BJ (cell line): ENCODE measurements around the gene RNF208. TPM values are rescaled to one million over a fixed set of nuclear protein-coding genes. Genes with fewer than 3 reads are reported as not detected.
"Not testable (repeated sequence)": the region's sequence is repeated elsewhere in the genome, so short reads cannot be mapped to it uniquely, and the experiment has no call there.

Source experiments
- CTCF ChIA-PET: fragments of 350-600 bp; formaldehyde crosslinking; extraction: SDS; loops from one replicate; lab custom pipeline; 2021; ENCODE audit warnings: antibody characterized with exemption, inconsistent platforms; lab: Yijun Ruan, JAX
- POLR2A ChIA-PET: fragments of 300-600 bp; sonication (Branson Sonifier 250); formaldehyde crosslinking; extraction: SDS; loops from one replicate; lab custom pipeline; 2021; ENCODE audit warnings: antibody characterized with exemption; lab: Charles Lee
- DNase-seq: peaks from one replicate; pipeline ENCODE4 v3.0.0-alpha.2; 2011; ENCODE audit warnings: low read depth
- H3K27me3 ChIP-seq: 2 replicates; pipeline ENCODE4 v1.6.0; 2011; ENCODE audit warnings: low read length; ENCODE audit not compliant: control insufficient read depth, insufficient read depth
- H3K36me3 ChIP-seq: 2 replicates; pipeline ENCODE4 v1.5.1; 2011; ENCODE audit warnings: low read length; ENCODE audit not compliant: control insufficient read depth, insufficient read depth
- H3K4me3 ChIP-seq: 2 replicates; pipeline ENCODE4 v1.5.1; 2011; ENCODE audit warnings: low read depth, mild to moderate bottlenecking, control low read depth, low read length
- polyA plus RNA-seq: library from polyadenylated mRNA; depleted of rRNA; stranded (reverse); fragments of >200 nt; gene quantifications from 2 replicates; pipeline ENCODE4 v1.2.3, GENCODE V29; 2011
- TF ChIP-seq, protein P1 (sequence below): IDR thresholded peaks from 2 replicates; pipeline ENCODE4 v1.5.1; 2011; ENCODE audit warnings: low read depth, mild to moderate bottlenecking, control low read depth, inconsistent platforms, low read length, moderate library complexity; ENCODE audit not compliant: insufficient read depth

RNF208 gene
- polyA plus RNA-seq, 1 experiment = 0.39 TPM

DNA sequence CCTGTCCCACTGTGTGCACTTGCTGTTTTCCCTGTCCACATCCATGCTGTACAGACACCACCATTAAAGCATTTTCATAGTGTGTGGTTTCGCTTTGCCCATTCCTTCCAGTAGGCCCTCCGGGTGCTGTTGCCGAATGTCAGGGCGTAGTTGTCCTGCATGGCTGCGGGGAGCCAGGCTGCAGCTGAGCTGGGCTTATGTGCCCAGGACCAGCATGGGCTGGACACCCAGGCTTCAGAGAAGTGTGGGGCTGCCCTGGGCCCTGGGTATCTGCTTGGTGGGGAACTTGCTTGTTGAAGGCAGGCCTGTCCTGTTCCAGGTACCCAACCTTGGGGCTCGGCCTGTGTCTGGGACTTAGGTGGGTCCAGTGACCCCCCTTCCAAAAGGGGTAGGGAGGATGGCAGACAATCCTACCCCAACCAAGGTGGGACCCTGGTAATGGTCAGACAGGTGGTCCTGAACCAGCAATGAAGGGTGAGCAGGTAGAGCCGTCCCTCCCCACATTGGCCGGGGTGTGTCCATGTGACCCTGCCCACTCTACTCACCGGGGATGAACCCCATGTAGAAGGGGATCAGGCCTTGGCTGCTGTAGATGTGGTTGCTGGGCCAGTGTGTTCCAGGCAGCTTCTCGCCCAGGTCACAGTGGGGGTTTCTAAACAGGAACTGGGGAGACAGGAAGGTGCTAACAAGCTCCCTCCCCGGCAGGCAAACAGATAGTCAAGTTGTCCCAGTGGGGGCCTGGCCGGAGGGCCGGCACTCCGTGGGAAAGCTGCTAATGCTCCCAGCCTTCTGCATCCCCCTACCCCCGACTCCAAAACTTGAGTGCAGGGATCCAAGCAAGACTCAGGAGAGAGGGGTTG is 21.8 kb upstream of the RNF208 start:
- H3K27me3 ChIP-seq = no peaks in the 10 kb centered on the region
- ChIA-PET CTCF (interaction anchor here (1.3 to 2.5 kb wide), 5 partner anchors 7 to 180 kb away, joined by 3 to 10 read pairs (median 5); partner anchors contain the start of genes RNF224 and STPG3), POLR2A (interaction anchor here (0.9 kb wide), 1 partner anchor 11 kb away, joined by 3 read pairs; the partner anchor contains the start of gene NELFB)
- H3K36me3 ChIP-seq = peaks cover 11% of the 10 kb centered on the region
- TF ChIP-seq, protein P1, sequence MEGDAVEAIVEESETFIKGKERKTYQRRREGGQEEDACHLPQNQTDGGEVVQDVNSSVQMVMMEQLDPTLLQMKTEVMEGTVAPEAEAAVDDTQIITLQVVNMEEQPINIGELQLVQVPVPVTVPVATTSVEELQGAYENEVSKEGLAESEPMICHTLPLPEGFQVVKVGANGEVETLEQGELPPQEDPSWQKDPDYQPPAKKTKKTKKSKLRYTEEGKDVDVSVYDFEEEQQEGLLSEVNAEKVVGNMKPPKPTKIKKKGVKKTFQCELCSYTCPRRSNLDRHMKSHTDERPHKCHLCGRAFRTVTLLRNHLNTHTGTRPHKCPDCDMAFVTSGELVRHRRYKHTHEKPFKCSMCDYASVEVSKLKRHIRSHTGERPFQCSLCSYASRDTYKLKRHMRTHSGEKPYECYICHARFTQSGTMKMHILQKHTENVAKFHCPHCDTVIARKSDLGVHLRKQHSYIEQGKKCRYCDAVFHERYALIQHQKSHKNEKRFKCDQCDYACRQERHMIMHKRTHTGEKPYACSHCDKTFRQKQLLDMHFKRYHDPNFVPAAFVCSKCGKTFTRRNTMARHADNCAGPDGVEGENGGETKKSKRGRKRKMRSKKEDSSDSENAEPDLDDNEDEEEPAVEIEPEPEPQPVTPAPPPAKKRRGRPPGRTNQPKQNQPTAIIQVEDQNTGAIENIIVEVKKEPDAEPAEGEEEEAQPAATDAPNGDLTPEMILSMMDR = 0 out of 2 replicates have a peak, but pooled peaks have one; percentile 7
- no peak overlapping the region for H3K4me3 ChIP-seq
- no peak for DNase-seq

DNA sequence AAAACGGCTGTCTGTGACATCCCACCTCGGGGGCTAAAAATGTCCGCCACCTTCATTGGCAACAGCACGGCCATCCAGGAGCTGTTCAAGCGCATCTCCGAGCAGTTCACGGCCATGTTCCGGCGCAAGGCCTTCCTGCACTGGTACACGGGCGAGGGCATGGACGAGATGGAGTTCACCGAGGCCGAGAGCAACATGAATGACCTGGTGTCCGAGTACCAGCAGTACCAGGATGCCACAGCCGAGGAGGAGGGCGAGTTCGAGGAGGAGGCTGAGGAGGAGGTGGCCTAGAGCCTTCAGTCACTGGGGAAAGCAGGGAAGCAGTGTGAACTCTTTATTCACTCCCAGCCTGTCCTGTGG is 21.2 kb upstream of the RNF208 start:
- ChIA-PET POLR2A (interaction anchor here (1.4 kb wide), 1 partner anchor 11 kb away, joined by 4 read pairs; the partner anchor contains the start of gene NELFB), CTCF (interaction anchor here (1.0 to 1.7 kb wide), 5 partner anchors 8 to 300 kb away, joined by 3 to 5 read pairs (median 3); partner anchors contain the start of genes NELFB, RNF224 and STPG3)
- H3K27me3 ChIP-seq, DNase-seq, H3K4me3 ChIP-seq: not testable (repeated sequence)
- peaks cover 11% of the 10 kb centered on the region for H3K36me3 ChIP-seq

GRCh38 chr9:137242269-137243203 is 20.5 kb upstream of the RNF208 start:
- Histone ChIP-seq H3K36me3 (peaks cover 11% of the 10 kb centered on the region), H3K4me3 (peak overlapping the region; percentile 97), H3K27me3 (no peaks in the 10 kb centered on the region)
- TF ChIP-seq, protein P1 = no peak
- CTCF ChIA-PET = interaction anchor here (1.0 to 1.7 kb wide), 6 partner anchors 9 to 300 kb away, joined by 3 to 6 read pairs (median 4); partner anchors contain the start of genes NELFB, RNF224 and STPG3
- DNase-seq = no peak
- POLR2A ChIA-PET = interaction anchor here (1.4 kb wide), 1 partner anchor 12 kb away, joined by 4 read pairs; the partner anchor contains the start of gene NELFB

GRCh38 chr9:137241490-137242268 is 19.6 kb upstream of the RNF208 start:
- TF ChIP-seq, protein P1 = no peak
- H3K27me3 ChIP-seq = no peaks in the 10 kb centered on the region
- DNase-seq = no peak
- POLR2A ChIA-PET = interaction anchor here (1.4 kb wide), 1 partner anchor 13 kb away, joined by 4 read pairs; the partner anchor contains the start of gene NELFB
- H3K36me3 ChIP-seq = peaks cover 11% of the 10 kb centered on the region
- CTCF ChIA-PET = interaction anchor here (1.0 to 2.5 kb wide), 7 partner anchors 10 to 195 kb away, joined by 3 to 13 read pairs (median 5); partner anchors contain the start of genes NPDC1, RNF224 and STPG3
- peak overlapping the region; percentile 97 for H3K4me3 ChIP-seq
